Activated CD4-positive, alpha-beta T cell treated with anti-CD3 and anti-CD28 coated beads for 48 hours (primary cell): ENCODE data around the gene RDH8.
A peak's percentile ranks its signal among the peaks of the same experiment; 100 is the strongest.

Source experiments
- DNase-seq: peaks from one replicate; pipeline ENCODE4 v3.0.0-alpha.2; 2020

The RDH8 gene, protein sequence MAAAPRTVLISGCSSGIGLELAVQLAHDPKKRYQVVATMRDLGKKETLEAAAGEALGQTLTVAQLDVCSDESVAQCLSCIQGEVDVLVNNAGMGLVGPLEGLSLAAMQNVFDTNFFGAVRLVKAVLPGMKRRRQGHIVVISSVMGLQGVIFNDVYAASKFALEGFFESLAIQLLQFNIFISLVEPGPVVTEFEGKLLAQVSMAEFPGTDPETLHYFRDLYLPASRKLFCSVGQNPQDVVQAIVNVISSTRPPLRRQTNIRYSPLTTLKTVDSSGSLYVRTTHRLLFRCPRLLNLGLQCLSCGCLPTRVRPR

DNA sequence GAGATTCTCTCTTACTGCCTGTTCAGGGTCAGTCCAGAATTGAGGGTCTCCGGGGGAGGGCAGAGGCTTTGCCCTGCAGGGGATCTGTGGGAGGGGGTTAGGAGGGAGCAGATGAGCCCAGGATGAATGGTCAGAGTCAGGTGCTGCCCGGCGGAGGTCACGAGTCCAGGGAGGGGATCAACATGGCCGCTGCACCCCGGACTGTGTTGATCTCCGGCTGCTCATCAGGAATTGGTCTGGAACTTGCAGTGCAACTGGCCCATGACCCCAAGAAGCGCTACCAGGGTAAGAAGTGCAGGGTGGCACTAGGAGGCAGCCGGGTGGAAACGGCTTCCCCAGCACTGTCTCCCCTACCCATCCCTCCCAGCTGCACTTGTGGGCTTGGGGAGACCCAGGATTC, at the start of gene RDH8:
TSS of gene RDH8 (plus strand) at position 168 of the 400 bp plus-strand sequence. CDS start at position 183, 15 bp downstream.
- no peak for DNase-seq

DNA sequence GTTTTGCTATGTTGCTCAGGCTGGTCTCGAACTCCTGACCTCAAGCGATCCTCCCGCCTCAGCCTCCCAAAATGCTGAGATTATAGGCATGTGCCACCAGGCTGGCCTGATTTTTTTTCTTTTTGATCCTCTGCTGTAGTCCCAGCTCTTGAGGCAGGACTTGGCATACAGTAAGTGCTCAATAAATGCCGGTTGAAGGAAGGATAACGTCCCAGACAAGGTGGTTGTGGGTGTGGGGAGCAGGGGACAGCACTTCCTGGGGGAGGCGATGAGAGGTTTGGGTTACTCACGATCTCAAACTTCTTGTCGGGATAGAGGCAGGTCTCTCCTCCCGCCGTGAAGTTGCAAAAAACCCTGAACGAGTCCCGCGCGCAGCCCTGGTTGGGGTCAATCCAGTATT, 47.3 kb upstream of the RDH8 start:
- no peak for DNase-seq

DNA sequence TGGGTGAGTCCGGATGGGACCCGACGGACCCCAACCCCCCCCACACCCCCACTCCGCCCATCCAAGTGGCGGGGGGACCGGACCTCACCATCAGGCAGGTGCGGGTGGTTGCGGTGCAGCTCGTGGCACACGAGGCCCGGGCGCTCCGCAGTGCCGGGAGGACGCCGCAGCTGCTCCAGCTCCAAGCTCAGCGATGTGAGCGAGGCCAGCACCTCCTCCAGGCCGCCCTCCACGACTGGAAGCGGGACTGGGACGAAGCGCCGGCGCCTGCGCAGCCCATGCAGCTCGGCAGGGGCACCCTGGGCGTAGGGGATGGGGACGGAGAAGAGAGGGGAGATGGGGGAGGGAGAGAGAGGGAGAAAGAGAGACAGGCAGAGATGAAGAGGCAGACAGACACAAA, 46.8 kb upstream of the RDH8 start:
- peak; percentile 5 for DNase-seq

DNA sequence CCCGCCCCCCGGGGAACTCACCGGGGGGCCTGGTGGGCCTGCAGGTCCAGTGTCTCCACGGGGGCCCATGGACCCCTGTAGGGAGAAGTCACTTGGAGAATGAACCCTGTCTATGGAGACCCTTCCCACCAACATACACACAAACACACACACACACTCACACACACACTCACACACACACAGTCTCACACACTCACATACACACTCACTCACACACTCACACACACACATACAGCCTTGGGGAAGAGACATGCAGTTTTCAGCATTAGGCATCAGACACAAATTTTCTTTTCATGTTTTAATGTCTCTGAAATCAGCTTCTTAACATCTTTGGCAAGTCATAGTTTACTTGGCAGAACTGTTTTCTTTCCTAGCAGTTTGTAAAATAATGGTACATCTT, 46.0 kb upstream of the RDH8 start:
- DNase-seq: no peak

DNA sequence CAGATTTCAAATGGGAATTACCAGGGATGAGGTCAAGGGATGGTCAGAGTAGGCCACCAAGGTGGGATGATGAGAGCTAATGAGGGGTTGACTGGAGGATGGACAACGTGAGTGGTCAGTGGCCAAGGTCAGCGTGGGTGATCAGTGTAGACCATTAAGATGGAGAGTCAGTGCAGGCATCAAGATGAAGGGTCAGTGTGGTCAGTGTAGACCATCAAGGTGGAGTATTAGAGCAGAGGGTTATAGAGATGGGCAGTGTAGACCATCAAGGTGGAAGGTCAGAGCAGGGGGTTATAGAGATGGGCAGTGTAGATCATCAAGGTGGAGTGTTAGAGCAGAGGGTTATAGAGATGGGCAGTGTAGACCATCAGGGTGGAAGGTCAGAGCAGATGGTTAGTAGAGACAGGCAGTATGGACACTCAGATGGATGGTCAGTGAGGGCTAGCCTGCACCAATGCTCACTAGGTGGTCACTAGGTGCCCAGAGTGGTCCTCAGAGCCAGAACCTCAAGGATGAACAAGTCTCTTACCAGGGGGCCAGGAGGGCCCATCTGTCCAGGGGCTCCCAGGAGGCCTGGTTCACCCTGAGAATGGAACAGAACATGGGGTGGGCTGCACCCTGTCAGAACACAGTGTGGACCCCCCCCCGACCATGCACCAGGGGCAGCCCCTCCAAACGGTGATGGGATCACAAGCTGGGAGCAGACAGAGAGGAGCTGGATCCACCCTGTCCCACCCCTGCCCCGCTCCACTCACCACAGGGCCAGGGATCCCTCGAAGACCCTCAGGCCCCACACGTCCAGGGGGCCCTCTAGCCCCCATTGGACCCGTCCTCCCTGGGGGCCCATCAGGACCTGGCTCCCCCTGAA, 44.2 kb upstream of the RDH8 start:
- DNase-seq: no peak

DNA sequence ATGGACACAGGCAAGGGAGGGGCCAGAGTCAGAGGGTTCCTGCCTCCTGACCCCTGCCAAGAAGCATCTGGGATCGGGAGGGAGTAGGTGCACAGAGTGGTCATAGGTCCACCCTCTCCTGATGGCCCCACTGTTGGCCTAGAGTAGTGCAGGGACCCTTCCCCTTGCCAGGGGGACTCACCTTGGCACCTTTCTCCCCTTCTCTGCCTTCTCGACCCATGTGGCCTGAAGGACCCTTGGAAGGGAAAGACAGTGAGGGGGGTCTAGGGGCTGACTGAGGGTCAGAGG, 43.7 kb upstream of the RDH8 start:
- DNase-seq: no peak

DNA sequence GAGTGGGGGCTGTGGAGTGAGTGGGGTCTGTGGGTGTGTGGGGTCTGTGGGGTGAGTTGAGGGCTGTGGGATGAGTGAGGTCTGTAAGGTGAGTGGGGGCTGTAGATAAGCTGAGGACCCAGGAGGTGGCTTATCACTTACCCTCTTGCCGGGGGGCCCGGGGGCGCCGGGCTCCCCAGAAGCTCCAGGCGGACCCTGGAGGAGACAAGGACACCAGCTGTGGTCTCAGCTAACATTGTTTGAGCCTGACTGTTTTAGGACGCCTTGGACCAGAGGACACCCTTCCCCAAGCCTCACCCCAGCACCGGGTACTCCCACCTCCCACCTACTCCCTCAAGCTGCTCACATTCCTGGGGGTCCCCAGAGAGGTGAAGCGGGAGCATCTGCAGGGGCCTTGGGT, 42.8 kb upstream of the RDH8 start:
- no peak for DNase-seq

DNA sequence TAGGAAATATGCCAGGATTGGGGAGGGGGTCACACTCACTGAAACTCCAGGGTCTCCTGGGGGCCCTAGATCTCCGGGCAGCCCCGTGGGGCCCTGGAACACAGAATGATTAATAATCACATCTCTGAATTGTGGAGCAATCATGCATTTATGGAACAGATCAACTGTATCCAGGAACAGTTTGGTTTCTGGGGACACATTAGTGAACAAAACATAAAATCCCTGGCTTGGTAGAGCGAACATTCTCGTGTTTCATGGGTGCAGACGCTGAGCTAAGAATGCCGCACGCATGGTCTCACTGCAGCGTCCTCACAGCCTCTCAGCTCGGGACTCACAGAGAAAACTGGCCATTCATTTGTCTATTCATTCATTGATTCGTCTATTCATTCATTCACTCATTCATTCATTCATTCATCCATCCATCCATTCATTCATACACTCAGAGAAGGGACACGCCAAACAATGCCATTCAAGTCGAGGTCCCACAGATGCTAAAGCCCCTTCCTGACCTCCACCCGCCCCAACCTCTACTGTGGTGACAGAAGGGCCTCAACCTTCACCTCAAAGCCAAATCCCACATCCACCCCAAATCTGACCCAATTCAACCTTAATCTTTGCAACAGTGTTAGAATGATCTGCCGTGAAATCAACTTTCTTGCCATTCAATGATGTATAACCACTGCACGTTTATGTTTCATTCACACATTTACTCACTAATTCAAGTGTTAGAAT, 42.0 kb upstream of the RDH8 start:
- DNase-seq: no peak

DNA sequence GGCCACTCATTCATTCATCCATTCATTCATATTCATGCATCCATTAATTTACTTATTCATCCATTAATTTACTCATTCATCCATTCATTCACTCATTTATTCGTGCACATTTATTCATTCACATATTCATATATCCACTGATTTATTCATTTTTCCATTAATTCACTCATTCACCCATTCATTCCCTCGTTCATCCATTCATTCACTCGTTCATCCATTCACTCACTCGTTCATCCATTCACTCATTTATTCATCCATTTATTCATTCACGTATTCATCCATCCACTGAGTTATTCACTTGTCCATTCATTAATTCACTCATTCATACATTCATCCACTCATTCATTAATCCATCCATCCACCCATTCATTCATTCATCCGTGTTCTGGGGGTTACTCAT, 41.2 kb upstream of the RDH8 start:
- no peak for DNase-seq

DNA sequence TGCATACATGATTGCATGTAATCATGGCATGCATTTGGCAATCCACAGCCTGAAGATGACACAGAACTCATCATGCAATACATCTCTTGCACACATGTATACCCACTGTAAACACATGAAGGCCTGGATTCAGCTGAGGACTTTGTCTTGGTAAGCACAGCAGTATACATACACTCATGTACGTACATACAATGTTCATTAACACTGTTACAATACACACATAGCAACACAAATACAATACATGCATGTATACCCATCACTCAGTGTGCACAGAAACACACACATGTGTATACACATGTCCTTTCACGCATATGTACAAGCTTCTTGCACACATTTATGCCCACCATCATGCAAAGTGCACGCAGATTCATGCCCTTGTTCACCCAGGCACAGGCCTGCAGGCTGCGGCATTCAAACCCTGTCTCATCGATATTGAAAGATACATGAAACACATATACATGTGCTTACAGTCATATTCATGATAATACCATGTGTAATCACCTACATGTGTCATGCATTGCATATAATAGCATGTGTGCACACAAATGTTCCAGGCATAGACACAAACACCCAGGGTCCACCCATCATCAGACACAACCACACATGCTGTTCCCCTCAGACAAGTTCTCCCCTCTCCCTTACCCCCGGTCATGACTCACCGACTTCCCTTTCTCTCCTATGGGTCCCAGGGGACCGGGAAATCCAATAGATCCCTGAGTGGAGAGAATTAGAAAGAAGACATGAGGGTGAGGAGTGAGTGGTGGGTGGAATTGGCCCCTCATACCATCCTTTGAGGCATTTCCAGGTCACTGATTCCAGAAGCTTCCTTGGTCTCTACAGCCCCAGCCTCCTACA, 31.6 kb upstream of the RDH8 start:
- no peak for DNase-seq

DNA sequence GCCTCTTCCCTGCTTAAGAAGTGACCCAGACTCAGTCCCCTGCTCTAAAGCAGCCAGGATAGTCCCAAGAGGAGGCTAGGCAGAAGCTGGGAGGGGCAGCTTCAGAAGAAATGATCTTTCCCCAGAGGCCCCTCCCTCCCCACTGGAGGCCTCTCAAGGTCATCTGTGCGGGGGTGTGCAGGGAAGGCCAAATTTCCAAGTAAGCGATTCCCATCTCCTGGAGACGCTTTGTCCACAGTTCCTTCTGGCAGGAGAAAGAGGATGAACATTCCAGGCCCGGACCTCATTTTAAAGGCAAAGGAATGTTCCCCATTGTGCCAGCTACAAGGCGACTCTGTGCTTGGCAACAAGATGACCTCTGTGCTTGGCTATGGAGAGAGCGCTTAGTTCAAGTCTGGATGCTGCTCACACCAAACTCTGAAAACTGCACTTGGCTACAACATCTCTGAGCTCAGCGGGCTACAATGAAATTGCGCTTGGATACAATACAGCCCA, 26.4 kb upstream of the RDH8 start:
- DNase-seq: no peak

DNA sequence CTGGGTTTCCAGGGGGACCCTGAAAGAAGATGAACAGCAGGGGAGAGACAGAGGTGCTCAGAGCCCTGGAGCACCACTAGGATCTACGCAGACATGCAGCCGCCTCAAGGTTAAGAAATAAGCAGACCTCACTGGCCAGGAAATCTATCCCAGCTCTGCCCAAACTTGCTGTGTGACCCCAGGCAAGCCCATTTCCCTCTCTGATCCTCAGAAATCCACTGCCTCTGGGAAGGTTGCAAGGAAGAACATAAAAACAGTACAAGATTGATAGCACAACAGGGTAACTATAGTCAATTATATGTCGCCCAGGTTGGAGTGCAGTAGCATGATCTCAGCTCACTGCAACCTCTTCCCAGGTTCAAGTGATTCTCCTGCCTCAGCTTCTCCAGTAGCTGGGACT, 23.8 kb upstream of the RDH8 start:
- no peak for DNase-seq

DNA sequence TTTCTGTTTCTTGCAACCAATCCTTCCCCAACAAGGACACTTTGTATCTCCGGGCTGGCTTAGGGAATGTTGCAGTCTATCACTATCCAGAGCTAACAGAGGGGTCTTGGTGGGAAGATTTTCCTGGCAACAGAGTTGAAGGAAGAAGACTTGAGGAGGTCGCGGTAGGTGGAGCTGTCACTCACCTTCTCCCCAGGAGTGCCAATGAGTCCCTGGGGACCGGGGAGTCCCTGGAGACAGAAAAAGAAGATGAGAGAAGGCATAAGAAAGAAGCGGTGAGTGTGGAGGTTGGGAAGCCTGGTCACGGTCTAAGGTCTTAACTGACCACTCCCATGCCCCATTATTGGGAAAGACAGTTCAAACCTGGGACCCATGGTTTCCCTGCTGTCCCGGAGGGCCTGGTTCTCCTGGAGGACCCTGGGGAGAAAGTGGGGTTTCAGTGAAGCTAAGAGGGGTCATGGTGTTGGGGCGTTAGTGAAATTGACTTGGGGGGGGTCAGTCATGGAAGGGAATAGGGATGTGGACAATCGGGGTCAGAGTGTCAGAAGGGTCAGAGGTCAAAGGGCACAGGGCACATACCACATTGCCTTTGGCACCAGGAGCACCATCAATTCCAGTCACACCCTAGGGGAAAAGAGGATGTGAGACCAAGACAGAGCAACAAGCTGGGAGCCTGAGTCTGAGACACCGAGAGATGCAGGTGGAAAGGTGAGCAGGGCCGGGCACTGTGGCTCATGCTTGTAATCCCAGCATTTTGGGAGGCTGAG, 21.7 kb upstream of the RDH8 start:
- no peak for DNase-seq

DNA sequence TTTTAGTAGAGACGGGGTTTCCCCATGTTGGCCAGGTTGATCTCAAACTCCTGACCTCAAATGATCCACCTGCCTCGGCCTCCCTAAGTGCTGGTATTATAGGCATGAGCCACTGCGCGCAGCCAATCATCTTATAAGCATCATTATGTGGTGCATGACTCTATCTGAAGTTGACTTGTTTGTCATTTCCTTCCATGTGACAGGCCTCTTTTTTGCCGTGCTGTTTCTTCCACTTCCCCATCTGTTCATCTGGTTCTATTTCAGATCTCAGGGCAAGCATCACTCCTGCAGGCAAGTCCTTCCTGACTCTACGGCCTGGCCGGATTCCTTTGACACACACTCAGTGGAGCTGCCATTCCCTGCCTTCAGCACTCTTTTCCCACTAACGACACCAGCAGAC, 18.2 kb upstream of the RDH8 start:
- DNase-seq: no peak

DNA sequence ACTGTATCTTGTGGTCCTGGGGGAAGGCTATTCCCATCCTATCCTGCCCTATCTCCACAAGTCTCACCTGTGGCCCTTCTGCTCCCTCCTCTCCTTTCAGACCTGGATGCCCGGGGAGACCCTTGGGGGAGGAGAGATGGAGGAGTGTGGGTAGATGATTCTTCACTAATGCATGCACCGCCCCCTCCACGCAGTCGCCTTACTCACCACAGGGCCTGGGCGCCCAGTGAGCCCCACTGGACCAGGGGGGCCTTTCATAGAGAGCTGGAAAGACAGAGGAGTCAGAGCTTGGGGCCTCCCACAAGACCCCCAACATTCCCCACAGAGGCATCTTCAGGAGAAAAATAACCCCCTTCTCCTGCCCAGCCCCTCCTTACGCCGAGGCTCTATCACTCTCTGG, 17.3 kb upstream of the RDH8 start:
- no peak for DNase-seq

DNA sequence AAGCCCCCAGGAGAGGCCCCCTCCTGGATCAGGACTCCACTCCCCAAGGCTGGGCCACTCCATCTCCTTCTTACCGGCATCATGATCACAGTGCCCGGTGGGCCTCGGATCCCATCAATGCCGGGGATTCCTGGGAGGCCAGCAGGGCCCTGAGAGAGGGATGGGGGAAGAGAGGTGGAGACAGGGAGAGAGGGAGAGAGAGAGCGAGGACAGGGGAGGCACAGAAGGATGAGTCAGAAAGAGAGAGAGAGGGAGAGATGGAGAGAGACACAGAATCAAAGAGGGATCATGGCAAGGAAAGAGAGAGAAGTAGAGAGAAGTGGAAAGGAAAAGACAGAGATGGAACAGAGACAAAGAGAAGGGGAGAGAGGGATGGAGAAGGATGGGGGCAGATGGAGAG, 16.7 kb upstream of the RDH8 start:
- no peak for DNase-seq

DNA sequence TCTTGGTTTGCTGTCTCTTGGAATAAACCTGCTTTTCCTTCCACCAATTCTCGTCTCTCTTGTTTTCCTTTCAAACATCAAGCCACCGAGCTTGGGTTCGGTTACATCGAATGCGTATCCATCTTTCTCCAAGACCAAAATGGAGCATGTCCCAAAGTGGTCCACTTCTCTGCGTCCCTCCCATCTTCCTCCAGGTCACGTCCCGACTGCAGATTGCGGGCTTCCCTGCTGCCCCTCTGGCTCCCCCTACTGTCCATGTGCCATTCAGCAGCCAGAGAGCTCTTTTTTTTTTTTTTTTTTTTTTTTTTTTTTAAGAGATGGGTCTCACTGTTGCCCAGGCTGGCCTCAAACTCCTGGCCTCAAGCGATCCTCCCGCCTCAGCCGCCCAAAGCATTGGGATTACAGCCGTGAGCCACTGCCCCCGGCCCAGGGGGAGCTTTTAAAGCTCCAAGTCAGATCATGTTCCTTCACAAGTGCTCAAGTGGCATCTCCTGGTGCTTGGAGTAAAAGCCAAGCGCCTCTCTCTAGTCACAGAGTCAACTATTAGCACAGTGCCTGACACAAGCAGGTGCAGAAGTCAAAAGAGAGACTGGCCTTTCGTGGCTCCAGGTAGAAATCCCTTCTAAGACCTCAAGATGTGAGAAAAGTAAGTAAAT, 13.0 kb upstream of the RDH8 start:
- DNase-seq: peak; percentile 79

DNA sequence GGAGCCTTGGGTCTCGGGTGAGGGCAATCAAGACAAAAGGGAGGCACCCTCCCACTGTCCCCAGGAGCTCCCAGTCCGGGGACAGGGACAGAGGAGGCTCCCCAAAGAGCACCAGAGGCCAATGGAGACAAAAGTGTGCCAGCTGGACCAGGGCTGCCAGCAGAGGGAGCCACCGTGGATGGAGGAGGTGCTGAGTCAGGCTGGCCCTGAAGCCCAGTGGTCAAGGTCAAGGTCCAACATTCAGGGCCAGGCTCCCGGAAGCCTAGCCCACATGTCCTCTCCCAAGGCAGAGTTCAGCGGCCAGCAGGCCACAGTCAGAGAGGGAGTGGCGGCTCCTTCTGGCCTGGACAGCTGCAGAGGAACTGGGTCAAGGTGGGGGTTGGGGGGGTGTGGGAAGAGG, 11.4 kb upstream of the RDH8 start:
- DNase-seq: peak; percentile 34

DNA sequence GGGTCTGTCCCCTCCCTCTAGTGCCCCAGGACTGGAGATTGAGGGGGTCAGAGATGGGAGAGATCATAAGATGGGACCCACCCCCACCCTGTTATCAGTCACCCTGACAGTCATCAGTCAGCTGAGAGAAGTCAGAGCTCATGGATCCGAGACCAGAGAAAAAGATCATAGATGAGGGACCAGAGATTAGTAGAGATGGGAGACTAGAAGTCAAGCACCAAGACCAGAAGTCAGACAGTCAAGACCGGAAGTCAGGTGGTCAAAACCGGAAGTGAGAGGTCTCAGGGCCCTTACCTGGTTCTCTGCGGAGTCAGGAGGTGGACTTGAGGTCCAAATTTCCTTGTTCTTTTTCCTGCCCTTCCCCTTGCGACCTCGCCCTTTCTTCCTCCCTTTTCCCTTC, 10.0 kb upstream of the RDH8 start:
- no peak for DNase-seq

DNA sequence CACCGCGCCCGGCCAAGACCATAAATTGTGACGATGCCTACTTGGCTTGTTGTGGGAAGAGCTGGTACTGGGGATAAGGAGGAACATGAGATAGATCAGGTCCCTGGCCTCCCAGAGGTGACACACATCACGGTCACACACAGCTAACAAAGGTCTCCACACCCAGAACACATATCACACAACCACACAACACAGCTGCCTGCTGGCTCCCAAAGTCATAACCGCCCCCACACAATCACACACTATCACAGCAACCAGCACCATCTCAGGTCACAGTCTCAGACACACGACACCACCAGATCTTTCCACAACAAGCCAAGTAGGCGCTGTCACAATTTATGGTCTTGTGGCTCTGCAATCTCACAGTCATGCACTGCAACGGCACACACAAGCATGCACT, 8.7 kb upstream of the RDH8 start:
- DNase-seq: no peak

DNA sequence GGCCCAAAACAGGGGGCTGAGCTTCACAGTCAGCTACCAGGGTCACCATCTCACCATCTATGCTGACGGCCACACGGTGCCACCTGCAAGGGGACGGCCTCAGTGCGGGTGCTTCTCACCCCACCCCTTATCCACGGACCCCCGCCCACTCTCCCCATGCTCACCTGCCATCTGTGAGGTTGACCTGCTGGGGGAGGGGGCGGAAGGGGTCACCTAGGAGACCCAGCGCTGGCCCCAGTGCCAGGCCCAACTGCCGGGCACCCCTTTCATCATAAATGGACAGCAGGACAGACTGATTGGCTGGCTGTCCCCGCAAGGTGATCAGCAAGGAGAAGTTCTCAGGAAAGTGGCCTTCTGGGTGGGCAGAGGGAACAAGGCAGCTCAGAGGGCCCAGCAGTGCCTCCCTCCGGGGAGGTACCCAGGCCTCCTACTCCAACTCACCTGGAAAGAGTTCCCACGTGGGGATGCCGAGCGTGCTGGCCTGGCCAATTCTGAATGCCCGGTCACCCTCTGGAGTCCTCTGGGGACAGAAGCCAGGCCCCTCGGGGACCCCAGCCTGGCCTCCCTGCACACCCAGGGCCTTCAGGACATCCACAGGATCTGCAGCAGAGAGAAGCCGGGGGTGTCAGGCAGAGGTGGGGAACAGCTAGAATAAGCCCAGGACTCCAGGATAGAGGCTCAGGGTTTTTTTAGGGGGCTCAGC, 7.5 kb upstream of the RDH8 start:
- DNase-seq: no peak
